GM12864 (cell line): ENCODE data around the gene ZNF525.

Experiments
- DNase-seq: peaks from one replicate; pipeline ENCODE4 v3.0.0-alpha.2; 2011; ENCODE audit warnings: low read depth
- H3K4me3 ChIP-seq: 2 replicates; pipeline ENCODE4 v1.5.1; 2011; ENCODE audit warnings: mild to moderate bottlenecking, low read depth, low read length, control low read depth
- TF ChIP-seq, protein P1 (sequence below): IDR thresholded peaks from 2 replicates; pipeline ENCODE4 v1.5.1; 2011; ENCODE audit warnings: low read depth, mild to moderate bottlenecking, moderate library complexity, low read length, control low read depth, inconsistent platforms; ENCODE audit errors: missing control alignments

Gene ZNF525

DNA sequence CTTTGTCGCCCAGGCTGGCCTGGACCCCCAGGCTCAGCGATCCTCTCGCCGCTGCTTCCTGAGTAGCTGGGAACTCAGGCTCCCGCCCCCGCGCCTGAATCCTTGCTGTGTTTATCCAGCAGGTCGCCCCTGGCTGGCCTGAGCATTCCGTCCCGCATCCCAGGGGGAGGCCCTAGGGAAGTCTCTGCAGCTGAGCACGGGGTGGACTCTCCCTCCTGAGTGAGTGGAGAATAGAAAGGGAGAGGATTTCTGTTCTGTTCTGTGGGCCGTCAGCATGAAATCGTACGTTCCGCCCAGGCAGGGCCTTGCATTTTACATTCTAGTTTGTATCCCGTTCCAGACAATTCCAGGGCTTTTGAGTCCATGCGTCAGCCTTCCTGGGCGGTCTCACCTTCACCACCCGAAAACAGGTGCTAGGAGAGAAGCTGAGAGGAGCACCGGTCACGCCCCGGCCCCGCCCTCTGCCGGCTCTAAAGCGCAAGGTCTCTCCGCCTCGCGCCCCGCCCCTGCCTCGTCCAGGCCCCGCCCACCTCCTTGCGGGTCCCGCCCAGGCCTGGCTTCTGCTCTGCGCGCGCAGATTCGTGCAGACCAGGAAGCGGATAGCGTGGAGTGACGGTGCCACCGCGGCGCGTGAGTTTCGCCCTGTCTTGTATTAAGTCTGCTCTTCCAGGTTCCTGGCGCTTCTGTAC, 66.0 kb downstream of the ZNF525 start, which contains the start of gene ZNF761:
ZNF761 (plus strand) TSS at position 586 of the 689 bp plus-strand sequence. CDS start 15,285 bp downstream, outside the sequence.
- peak; percentile 55 for DNase-seq
- H3K4me3 ChIP-seq: peak within 1 kb of the TSS; percentile 83
- TF ChIP-seq, protein P1, sequence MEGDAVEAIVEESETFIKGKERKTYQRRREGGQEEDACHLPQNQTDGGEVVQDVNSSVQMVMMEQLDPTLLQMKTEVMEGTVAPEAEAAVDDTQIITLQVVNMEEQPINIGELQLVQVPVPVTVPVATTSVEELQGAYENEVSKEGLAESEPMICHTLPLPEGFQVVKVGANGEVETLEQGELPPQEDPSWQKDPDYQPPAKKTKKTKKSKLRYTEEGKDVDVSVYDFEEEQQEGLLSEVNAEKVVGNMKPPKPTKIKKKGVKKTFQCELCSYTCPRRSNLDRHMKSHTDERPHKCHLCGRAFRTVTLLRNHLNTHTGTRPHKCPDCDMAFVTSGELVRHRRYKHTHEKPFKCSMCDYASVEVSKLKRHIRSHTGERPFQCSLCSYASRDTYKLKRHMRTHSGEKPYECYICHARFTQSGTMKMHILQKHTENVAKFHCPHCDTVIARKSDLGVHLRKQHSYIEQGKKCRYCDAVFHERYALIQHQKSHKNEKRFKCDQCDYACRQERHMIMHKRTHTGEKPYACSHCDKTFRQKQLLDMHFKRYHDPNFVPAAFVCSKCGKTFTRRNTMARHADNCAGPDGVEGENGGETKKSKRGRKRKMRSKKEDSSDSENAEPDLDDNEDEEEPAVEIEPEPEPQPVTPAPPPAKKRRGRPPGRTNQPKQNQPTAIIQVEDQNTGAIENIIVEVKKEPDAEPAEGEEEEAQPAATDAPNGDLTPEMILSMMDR: peak; percentile 21

- peak overlapping the region; percentile 83 for H3K4me3 ChIP-seq
- DNase-seq: no peak
- TF ChIP-seq, protein P1: no peak
Measured at GRCh38 chr19:53432088-53432661, 66.7 kb downstream of the ZNF525 start.
